KOPT-K1 (cell line): ENCODE data around the gene CYBB.

ENCODE experiments used
- H3K27ac ChIP-seq: fragments of 200-600 bp; sonication (generic); 2 replicates; pipeline ENCODE4 v1.5.1; 2016; ENCODE audit warnings: antibody characterized with exemption, mild to moderate bottlenecking, low read depth, low read length; ENCODE audit not compliant: poor library complexity, severe bottlenecking
- H3K36me3 ChIP-seq: fragments of 200-600 bp; sonication (generic); 2 replicates; pipeline ENCODE4 v1.5.1; 2017; ENCODE audit warnings: antibody characterized with exemption, mild to moderate bottlenecking, low read length, moderate library complexity; ENCODE audit not compliant: insufficient read depth
- H3K9me3 ChIP-seq: fragments of 200-600 bp; sonication (generic); 2 replicates; pipeline ENCODE4 v1.5.1; 2017; ENCODE audit warnings: antibody characterized with exemption, low read length, mild to moderate bottlenecking; ENCODE audit not compliant: insufficient read depth, poor library complexity, severe bottlenecking

CYBB gene

DNA sequence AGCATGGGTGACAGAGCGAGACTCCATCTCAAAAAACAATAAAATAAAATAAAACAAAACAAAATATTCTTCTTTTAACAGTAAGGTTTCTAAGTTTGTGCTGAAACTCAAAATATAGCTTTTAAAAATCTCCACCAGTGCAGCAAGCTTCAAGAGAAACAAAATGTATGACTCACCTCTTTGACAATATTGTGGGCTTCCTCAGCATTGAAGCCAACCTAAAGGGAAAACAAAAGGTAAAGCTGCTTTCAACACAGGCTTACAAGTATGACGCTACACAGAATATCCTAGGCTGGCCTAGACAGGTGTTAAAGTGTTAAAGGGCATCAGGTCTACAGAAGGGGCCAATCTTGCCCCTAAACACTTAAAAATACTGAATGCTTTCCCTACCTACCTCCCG, 66.3 kb downstream of the CYBB start:
- Histone ChIP-seq H3K27ac (no peak overlapping the region), H3K9me3 (no peaks in the 10 kb centered on the region), H3K36me3 (no peaks in the 10 kb centered on the region)

DNA sequence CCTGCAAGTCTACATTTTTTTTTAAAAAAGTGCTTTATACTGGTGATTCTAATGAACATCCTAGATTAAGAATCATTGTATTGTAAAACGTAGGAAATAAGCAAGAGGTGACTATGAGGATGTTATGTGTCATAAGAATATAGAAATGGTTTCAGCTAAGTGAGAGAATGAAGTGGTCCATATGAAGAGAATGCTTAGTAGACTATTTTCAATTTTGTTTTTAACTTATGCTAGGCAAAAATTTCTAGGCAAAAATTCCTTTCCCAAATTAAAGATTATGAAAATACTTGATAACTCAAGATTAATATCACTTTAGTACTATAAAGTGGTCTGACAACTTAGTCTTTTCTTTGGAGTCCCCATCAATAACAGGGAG, 66.7 kb downstream of the CYBB start:
- Histone ChIP-seq H3K36me3 (no peaks in the 10 kb centered on the region), H3K9me3 (no peaks in the 10 kb centered on the region), H3K27ac (no peak overlapping the region)

- Histone ChIP-seq H3K9me3 (no peaks in the 10 kb centered on the region), H3K27ac (no peak within 1 kb of the TSS), H3K36me3 (no peaks in the 10 kb centered on the region)
Observed at GRCh38 chrX:37846934-37847732, 67.3 kb downstream of the CYBB start, which contains the start of gene DYNLT3. Gene DYNLT3 (minus strand): TSS chrX:37847571. CDS start chrX:37847510, 61 bp downstream.

GRCh38 chrX:37847733-37848197, 67.9 kb downstream of the CYBB start:
- Histone ChIP-seq H3K9me3 (no peaks in the 10 kb centered on the region), H3K36me3 (no peaks in the 10 kb centered on the region), H3K27ac (no peak overlapping the region)

DNA sequence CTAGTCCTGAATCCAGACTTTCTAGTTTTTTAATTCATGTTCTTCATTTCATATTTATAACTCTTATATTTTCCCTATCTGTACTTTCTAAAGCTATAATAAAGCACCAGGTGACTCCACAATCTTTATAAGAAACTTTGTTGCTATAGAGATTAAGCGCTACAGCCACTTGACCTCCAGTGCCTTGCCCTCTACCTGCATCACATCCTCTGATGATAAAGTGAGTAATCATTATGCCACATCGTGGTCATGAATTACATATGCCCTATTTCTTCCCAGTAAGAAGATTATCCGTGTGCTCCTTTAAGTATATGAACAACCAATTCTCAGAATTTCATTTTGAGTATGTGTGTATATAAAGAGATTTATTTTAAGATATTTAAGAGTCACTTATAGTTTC, 74.3 kb downstream of the CYBB start:
- H3K9me3 ChIP-seq, result no peaks in the 10 kb centered on the region
- no peak overlapping the region for H3K27ac ChIP-seq
- H3K36me3 ChIP-seq, result no peaks in the 10 kb centered on the region

GRCh38 chrX:37854748-37855147, 74.9 kb downstream of the CYBB start:
- Histone ChIP-seq H3K36me3 (no peaks in the 10 kb centered on the region), H3K27ac (no peak overlapping the region), H3K9me3 (no peaks in the 10 kb centered on the region)

- Histone ChIP-seq H3K27ac (no peak overlapping the region), H3K9me3 (no peaks in the 10 kb centered on the region), H3K36me3 (no peaks in the 10 kb centered on the region)
Observed at GRCh38 chrX:37860721-37861120, 80.9 kb downstream of the CYBB start.

DNA sequence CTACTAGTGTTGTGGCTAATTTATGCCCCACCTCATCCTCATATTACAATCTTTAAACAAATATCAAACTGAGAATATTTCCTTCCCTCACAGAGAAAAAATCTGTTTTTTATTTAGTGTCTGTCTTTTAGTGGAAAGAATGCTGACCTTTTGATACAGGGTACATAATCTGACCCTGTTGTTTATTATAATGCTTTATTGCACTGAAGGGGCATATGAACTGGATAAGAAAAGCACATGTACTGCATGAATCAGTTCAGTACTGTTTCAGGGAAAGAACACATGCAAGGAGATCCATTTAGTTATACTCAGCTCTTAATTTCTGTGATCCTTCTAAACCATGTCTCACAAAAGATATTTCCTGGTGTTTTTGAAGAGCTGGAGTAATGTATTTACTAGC, 83.0 kb downstream of the CYBB start:
- H3K27ac ChIP-seq, result no peak overlapping the region
- H3K36me3 ChIP-seq, result no peaks in the 10 kb centered on the region
- no peaks in the 10 kb centered on the region for H3K9me3 ChIP-seq
